HepG2 (cell line): ENCODE data around the gene LHX3. TPM values are rescaled to one million over a fixed set of nuclear protein-coding genes. Genes with fewer than 3 reads are reported as not detected.

Experiments used
- ATAC-seq: fragments of 200-7000 bp; cut with Tn5 transposase; 3 replicates; pipeline ENCODE4 v1.9.1; 2020; ENCODE audit warnings: mild to moderate bottlenecking, moderate library complexity
- BruUV-seq: library from RNA; stranded (reverse); fragments of 400-500 nt; replicated peaks from 2 replicates; lab custom pipeline; 2021; lab: Mats Ljungman, UMichigan
- CTCF ChIA-PET: fragments of 300-600 bp; formaldehyde crosslinking; extraction: SDS; loops from one replicate; lab custom pipeline; 2021; ENCODE audit warnings: low total read pairs, inconsistent platforms, low intra/inter-chr PET ratio; lab: Yijun Ruan, JAX
- POLR2A ChIA-PET: fragments of 350-600 bp; sonication (Branson Sonifier 250); formaldehyde crosslinking; loops from one replicate; lab custom pipeline; 2020; ENCODE audit warnings: antibody characterized with exemption, inconsistent platforms; lab: Yijun Ruan, JAX
- DNase-seq: peaks from one replicate; pipeline ENCODE4 v3.0.0-alpha.2; 2015; ENCODE audit warnings: low spot score
- FAIRE-seq: peaks from 3 replicates; lab custom pipeline; 2011; peaks lifted over from hg19 to GRCh38; lab: Jason Lieb, UNC
- H2AFZ ChIP-seq: one replicate; pipeline ENCODE4 v1.6.1; 2011; ENCODE audit warnings: low read length, inconsistent platforms
- H3K27ac ChIP-seq: fragments of 300-600 bp; 3 replicates; pipeline ENCODE4 v1.8.0; 2011; ENCODE audit warnings: mixed run types, mild to moderate bottlenecking, mixed read lengths, low read length, inconsistent platforms; ENCODE audit not compliant: insufficient read depth; ENCODE audit errors: extremely low read length
- H3K27me3 ChIP-seq, 2 experiments: fragments of 200-600 bp in 1 of 2; 2 replicates in 1 of 2; 3 replicates in 1 of 2; pipeline versions ENCODE4 v1.6.0 to v1.8.0; 2011; ENCODE audit warnings: low read length in 2 of 2, mild to moderate bottlenecking in 2 of 2, moderate library complexity in 2 of 2, inconsistent platforms in 1 of 2; ENCODE audit not compliant: insufficient read depth in 2 of 2, control insufficient read depth in 1 of 2
- H3K36me3 ChIP-seq, 2 experiments: fragments of 200-600 bp in 1 of 2; replicated peaks in 1 of 2; 2 replicates in 1 of 2; 3 replicates in 1 of 2; pipeline versions ENCODE4 v1.5.1 to v1.8.0; 2011; ENCODE audit warnings: low read length in 2 of 2, inconsistent platforms in 1 of 2; ENCODE audit not compliant: insufficient read depth in 2 of 2, control insufficient read depth in 1 of 2
- H3K4me1 ChIP-seq: 2 replicates; pipeline ENCODE4 v1.5.1; 2012; ENCODE audit warnings: low read length, inconsistent platforms; ENCODE audit not compliant: insufficient read depth
- H3K4me2 ChIP-seq: 2 replicates; pipeline ENCODE4 v1.6.0; 2011; ENCODE audit warnings: low read depth, low read length, inconsistent platforms
- H3K4me3 ChIP-seq, 3 experiments: fragments of 200-600 bp in 1 of 3; sonication (generic), shearing (Covaris generic) in 1 of 3; replicated peaks in 1 of 3; 2 replicates each; pipeline ENCODE4 v1.5.1; 2011 to 2016; ENCODE audit warnings: low read length in 3 of 3, inconsistent platforms in 2 of 3, low read depth in 2 of 3, mild to moderate bottlenecking in 2 of 3, control low read depth in 1 of 3, mixed read lengths in 1 of 3; ENCODE audit not compliant: insufficient read depth in 1 of 3
- H3K79me2 ChIP-seq: one replicate; pipeline ENCODE4 v1.6.1; 2011; ENCODE audit warnings: low read length, inconsistent platforms; ENCODE audit not compliant: insufficient read depth
- H3K9ac ChIP-seq: 2 replicates; pipeline ENCODE4 v1.6.0; 2011; ENCODE audit warnings: mild to moderate bottlenecking, low read depth, low read length, inconsistent platforms; ENCODE audit not compliant: insufficient read depth
- H3K9me3 ChIP-seq: 2 replicates; pipeline ENCODE4 v1.5.1; 2012; ENCODE audit warnings: mild to moderate bottlenecking, low read length
- H4K20me1 ChIP-seq: 2 replicates; pipeline ENCODE4 v1.6.0; 2011; ENCODE audit warnings: inconsistent platforms, mild to moderate bottlenecking, low read length, moderate library complexity; ENCODE audit not compliant: insufficient read depth
- CENPX ChIP-seq: sonication (generic); formaldehyde crosslinking; IDR thresholded peaks from 2 replicates; pipeline ENCODE4 v1.9.0; 2021; ENCODE audit warnings: mild to moderate bottlenecking, missing genetic modification reagents, moderate library complexity
- ETV6 ChIP-seq: sonication (generic); formaldehyde crosslinking; conservative IDR thresholded peaks from 2 replicates; pipeline ENCODE4 v1.4.0; 2020; ENCODE audit warnings: missing genetic modification reagents
- GATAD1 ChIP-seq: IDR thresholded peaks from 2 replicates; pipeline ENCODE4 v1.6.1; 2016; ENCODE audit warnings: missing genetic modification reagents, missing compliant biosample characterization
- HOXA7 ChIP-seq: sonication (generic); formaldehyde crosslinking; IDR thresholded peaks from 2 replicates; pipeline ENCODE4 v1.8.1; 2022; ENCODE audit warnings: mild to moderate bottlenecking, missing genetic modification reagents, moderate library complexity
- HOXD1 ChIP-seq: sonication (generic); formaldehyde crosslinking; IDR thresholded peaks from 2 replicates; pipeline ENCODE4 v1.5.0; 2020; ENCODE audit warnings: missing genetic modification reagents
- STAT5B ChIP-seq: sonication (generic); formaldehyde crosslinking; IDR thresholded peaks from 2 replicates; pipeline ENCODE4 v1.4.0; 2020; ENCODE audit warnings: missing genetic modification reagents
- SYNCRIP ChIP-seq: fragments of 200-400 bp; formaldehyde crosslinking; IDR thresholded peaks from 2 replicates; pipeline ENCODE4 v1.6.1; 2018; ENCODE audit warnings: mild to moderate bottlenecking, low read depth, low read length; ENCODE audit not compliant: insufficient read depth
- ZFAT ChIP-seq: sonication (generic); formaldehyde crosslinking; conservative IDR thresholded peaks from 2 replicates; pipeline ENCODE4 v1.8.1; 2023; ENCODE audit warnings: missing genetic modification reagents, inconsistent platforms
- ZMYM2 ChIP-seq: sonication (generic); formaldehyde crosslinking; IDR thresholded peaks from 2 replicates; pipeline ENCODE4 v1.8.0; 2022; ENCODE audit warnings: mild to moderate bottlenecking, missing genetic modification reagents
- WGBS: methylation state at CpG from one replicate; pipeline ENCODE4 v1.1.6; 2017; ENCODE audit warnings: low lambda C conversion rate; 5-methylcytosine and 5-hydroxymethylcytosine counted together
- in situ Hi-C: cut with HindIII; loops from 2 replicates; pipeline ENCODE4 v1.10.0; 2017; ENCODE audit warnings: low pct_unique_long_range_greater_than_20kb; ENCODE audit not compliant: extremely low pct_ligation_motif_present
- intact Hi-C: fragments of 100-400 bp; cut with micrococcal nuclease; formaldehyde crosslinking; loops from one replicate; pipeline ENCODE4 v1.10.0; 2022; ENCODE audit not compliant: unreplicated experiment
- polyA plus RNA-seq, 8 experiments: library from polyadenylated mRNA; depleted of rRNA in 3 of 8; stranded (reverse) in 7 of 8; unstranded in 1 of 8; fragments of >200 nt; fragmentation: Illumina TruSeq in 4 of 8; extraction: Trizol in 4 of 8; gene quantifications; 2 replicates each; pipeline versions ENCODE4 v1.2.1 to v1.2.3, GENCODE V29; 2011 to 2016; ENCODE audit warnings: low read depth in 4 of 8, missing spikeins in 1 of 8, mixed read lengths in 1 of 8; ENCODE audit not compliant: insufficient read depth in 1 of 8
- total RNA-seq, 5 experiments: library from RNA; depleted of rRNA; stranded (reverse); fragments of >200 nt; fragmentation: Illumina TruSeq; extraction: Trizol; gene quantifications; 2 replicates each; pipeline ENCODE4 v1.2.3, GENCODE V29; 2016; ENCODE audit warnings: low read depth in 1 of 5
- TF ChIP-seq, protein P1 (sequence below): sonication (generic); formaldehyde crosslinking; IDR thresholded peaks from 2 replicates; pipeline ENCODE4 v1.5.0; 2020; ENCODE audit warnings: missing genetic modification reagents
- TF ChIP-seq, protein P2 (sequence below): sonication (generic); formaldehyde crosslinking; IDR thresholded peaks from 2 replicates; pipeline ENCODE4 v1.8.1; 2023; ENCODE audit warnings: missing genetic modification reagents, inconsistent platforms, borderline replicate concordance
- TF ChIP-seq, protein P3 (sequence below): fragments of 450-650 bp; IDR thresholded peaks from 2 replicates; pipeline ENCODE4 v1.6.1; 2017; ENCODE audit warnings: mild to moderate bottlenecking

The LHX3 gene
- total and polyA plus RNA-seq, 2 of the 13 experiments (the other 11 are each of a cell fraction or from before 2014, with no cell fraction given) = not detected

DNA sequence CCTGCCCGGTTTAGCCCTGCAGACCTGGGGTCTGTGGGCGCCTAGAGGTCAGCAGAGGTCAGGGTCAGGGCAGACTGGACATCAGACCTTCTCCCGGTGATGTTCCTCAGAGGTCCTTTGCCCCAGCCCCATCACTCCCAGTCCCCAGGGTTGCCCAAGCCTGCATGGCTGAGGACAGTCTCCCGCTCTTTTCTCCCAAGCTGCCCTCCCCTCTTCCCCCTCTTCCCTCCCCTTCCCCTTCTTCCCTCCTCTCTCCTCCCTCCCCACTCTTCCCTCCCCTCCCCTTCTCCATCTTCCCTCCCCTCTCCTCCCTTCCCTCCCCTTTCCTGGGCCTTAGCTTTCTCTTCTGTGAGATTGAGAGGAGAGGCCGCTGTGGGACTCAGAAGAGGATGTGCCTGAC, 10.4 kb downstream of the LHX3 start:
- in situ Hi-C loops (no loop called here), intact Hi-C loops (no loop called here)
- Histone ChIP-seq H4K20me1 (no peaks in the 10 kb centered on the region), H3K27me3 (peaks cover 12 to 71% of the 10 kb centered on the region in 2 experiments), H3K9me3 (no peaks in the 10 kb centered on the region), H3K4me1 (no peaks in the 10 kb centered on the region), H2AFZ (no peak overlapping the region), H3K9ac (no peak overlapping the region), H3K36me3 (no peaks in the 10 kb centered on the region), H3K79me2 (no peaks in the 10 kb centered on the region), H3K4me3 (no peak overlapping the region), H3K27ac (no peak overlapping the region), H3K4me2 (no peak overlapping the region)
- FAIRE-seq (no peak), DNase-seq (no peak), ATAC-seq (no peak)
- BruUV-seq = no TSS peak
- POLR2A ChIA-PET = no interaction called here
- CTCF ChIA-PET = no interaction called here
- WGBS = 21% methylated on average over 3 of the region's 5 CpGs
- TF ChIP-seq ZMYM2 (CRISPR knock-in tag) (no peak), GATAD1 (CRISPR knock-in tag) (no peak), SYNCRIP (no peak), ETV6 (CRISPR knock-in tag) (no peak), CENPX (CRISPR knock-in tag) (no peak), STAT5B (CRISPR knock-in tag) (no peak), HOXA7 (CRISPR knock-in tag) (no peak), HOXD1 (no peak), ZFAT (CRISPR knock-in tag) (no peak)
- TF ChIP-seq, protein P1, sequence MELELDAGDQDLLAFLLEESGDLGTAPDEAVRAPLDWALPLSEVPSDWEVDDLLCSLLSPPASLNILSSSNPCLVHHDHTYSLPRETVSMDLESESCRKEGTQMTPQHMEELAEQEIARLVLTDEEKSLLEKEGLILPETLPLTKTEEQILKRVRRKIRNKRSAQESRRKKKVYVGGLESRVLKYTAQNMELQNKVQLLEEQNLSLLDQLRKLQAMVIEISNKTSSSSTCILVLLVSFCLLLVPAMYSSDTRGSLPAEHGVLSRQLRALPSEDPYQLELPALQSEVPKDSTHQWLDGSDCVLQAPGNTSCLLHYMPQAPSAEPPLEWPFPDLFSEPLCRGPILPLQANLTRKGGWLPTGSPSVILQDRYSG (CRISPR knock-in tag) = no peak
- TF ChIP-seq, protein P2, sequence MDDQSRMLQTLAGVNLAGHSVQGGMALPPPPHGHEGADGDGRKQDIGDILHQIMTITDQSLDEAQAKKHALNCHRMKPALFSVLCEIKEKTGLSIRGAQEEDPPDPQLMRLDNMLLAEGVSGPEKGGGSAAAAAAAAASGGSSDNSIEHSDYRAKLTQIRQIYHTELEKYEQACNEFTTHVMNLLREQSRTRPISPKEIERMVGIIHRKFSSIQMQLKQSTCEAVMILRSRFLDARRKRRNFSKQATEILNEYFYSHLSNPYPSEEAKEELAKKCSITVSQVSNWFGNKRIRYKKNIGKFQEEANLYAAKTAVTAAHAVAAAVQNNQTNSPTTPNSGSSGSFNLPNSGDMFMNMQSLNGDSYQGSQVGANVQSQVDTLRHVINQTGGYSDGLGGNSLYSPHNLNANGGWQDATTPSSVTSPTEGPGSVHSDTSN = no peak
- TF ChIP-seq, protein P3, sequence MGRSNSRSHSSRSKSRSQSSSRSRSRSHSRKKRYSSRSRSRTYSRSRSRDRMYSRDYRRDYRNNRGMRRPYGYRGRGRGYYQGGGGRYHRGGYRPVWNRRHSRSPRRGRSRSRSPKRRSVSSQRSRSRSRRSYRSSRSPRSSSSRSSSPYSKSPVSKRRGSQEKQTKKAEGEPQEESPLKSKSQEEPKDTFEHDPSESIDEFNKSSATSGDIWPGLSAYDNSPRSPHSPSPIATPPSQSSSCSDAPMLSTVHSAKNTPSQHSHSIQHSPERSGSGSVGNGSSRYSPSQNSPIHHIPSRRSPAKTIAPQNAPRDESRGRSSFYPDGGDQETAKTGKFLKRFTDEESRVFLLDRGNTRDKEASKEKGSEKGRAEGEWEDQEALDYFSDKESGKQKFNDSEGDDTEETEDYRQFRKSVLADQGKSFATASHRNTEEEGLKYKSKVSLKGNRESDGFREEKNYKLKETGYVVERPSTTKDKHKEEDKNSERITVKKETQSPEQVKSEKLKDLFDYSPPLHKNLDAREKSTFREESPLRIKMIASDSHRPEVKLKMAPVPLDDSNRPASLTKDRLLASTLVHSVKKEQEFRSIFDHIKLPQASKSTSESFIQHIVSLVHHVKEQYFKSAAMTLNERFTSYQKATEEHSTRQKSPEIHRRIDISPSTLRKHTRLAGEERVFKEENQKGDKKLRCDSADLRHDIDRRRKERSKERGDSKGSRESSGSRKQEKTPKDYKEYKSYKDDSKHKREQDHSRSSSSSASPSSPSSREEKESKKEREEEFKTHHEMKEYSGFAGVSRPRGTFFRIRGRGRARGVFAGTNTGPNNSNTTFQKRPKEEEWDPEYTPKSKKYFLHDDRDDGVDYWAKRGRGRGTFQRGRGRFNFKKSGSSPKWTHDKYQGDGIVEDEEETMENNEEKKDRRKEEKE = no peak
